T-helper 17 cell (primary cell): ENCODE data around the gene ATAD2B. TPM values are rescaled to one million over a fixed set of nuclear protein-coding genes. Genes with fewer than 3 reads are reported as not detected.
A peak's percentile ranks its signal among the peaks of the same experiment; 100 is the strongest.

ENCODE experiments used
- ATAC-seq: fragments of 150-1000 bp; cut with Tn5 transposase; 2 replicates; pipeline ENCODE4 v1.10.0; 2021; ENCODE audit warnings: mild to moderate bottlenecking, moderate library complexity
- DNase-seq, 3 donors: peaks; one replicate each; pipeline versions ENCODE4 v3.0.0 to v3.0.0-alpha.2; 2020 to 2021
- H3K9me3 ChIP-seq: one replicate; pipeline ENCODE4 v1.7.0; 2013; ENCODE audit warnings: low read length, mild to moderate bottlenecking; ENCODE audit not compliant: control insufficient read depth, poor library complexity, severe bottlenecking
- H3K27ac Mint-ChIP-seq: one replicate; pipeline ENCODE4 v1.8.0; 2022; ENCODE audit warnings: mild to moderate bottlenecking, moderate library complexity, mixed read lengths
- H3K27me3 Mint-ChIP-seq: one replicate; pipeline ENCODE4 v1.8.0; 2022; ENCODE audit warnings: mixed read lengths
- H3K36me3 Mint-ChIP-seq: one replicate; pipeline ENCODE4 v1.8.0; 2022; ENCODE audit warnings: low read depth, mixed read lengths
- H3K4me1 Mint-ChIP-seq: one replicate; pipeline ENCODE4 v1.8.0; 2022; ENCODE audit warnings: mild to moderate bottlenecking, mixed read lengths
- H3K4me3 Mint-ChIP-seq: one replicate; pipeline ENCODE4 v1.8.0; 2022; ENCODE audit warnings: mild to moderate bottlenecking, moderate library complexity, mixed read lengths
- total RNA-seq, 4 donors: library from RNA in 2 of 4; stranded (reverse) in 2 of 4; gene quantifications; one replicate each; pipeline ENCODE4 v1.2.3 and lab custom pipeline; 2022 to 2026

Gene ATAD2B
- total RNA-seq, 2 donors from 2014 or later: 48.3 to 52.3 TPM

DNA sequence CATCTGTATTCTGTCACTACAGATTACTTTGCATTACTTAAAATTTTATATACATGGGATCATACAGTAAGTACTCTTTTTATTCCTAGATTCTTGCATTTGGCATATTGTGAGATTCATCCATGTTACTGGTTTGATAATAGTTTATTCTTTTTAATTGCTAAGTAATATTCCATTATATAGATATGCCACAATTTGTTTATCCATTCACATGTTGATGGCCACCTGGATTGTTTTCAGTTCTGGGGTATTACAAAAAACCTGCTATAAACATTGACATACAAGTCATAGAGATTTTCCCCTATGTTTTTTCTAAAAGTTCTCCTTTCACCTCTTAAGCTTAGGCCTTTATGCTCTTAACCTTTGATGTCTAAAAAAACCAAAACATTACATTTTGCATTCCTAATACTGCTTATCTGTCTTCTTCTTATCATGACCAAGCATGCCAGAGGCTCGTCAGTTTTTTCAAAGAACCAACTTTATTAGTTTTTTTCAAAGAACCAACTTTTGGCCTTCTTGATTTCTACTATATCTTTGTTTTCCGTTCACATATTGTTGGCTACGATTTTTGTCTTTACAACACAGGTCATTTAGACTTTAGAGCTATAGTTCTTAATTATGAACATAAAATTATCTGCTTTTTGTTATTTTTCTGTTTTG, 86.9 kb downstream of the ATAD2B start:
- no peak for ATAC-seq
- Mint-ChIP-seq H3K27ac (no peak overlapping the region), H3K36me3 (peaks cover 9% of the 10 kb centered on the region)

DNA sequence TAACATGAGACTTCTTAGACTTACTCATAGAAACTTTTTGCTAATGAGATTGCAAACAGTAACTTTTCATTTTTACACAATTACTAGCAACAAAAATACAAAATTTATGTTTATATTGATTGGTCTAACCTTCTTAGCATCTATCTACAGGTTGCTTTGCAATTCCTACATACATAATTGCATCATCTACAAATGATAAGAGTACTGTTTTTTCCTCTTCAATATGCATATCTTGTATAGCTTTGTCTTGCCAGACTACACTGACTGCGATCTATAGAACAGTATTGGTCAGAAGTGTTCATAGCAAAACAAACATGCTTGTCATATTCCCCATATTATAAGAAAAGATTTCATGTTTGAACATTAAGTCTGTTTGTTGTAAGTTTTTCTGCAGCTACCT, 87.9 kb downstream of the ATAD2B start:
- H3K4me3 Mint-ChIP-seq: no peak overlapping the region
- DNase-seq (no peak), ATAC-seq (no peak)
- peaks cover 6% of the 10 kb centered on the region for H3K4me1 Mint-ChIP-seq
- H3K27ac Mint-ChIP-seq: no peak overlapping the region
- H3K9me3 ChIP-seq: no peaks in the 10 kb centered on the region
- H3K27me3 Mint-ChIP-seq: no peaks in the 10 kb centered on the region
- peaks cover 6% of the 10 kb centered on the region for H3K36me3 Mint-ChIP-seq

More for the DNA sequence above, 86.9 kb downstream of the ATAD2B start:
- no peak overlapping the region for H3K4me3 Mint-ChIP-seq
- peaks cover 6% of the 10 kb centered on the region for H3K4me1 Mint-ChIP-seq
- H3K27me3 Mint-ChIP-seq: no peaks in the 10 kb centered on the region
- H3K9me3 ChIP-seq: no peaks in the 10 kb centered on the region
- DNase-seq: no peak

DNA sequence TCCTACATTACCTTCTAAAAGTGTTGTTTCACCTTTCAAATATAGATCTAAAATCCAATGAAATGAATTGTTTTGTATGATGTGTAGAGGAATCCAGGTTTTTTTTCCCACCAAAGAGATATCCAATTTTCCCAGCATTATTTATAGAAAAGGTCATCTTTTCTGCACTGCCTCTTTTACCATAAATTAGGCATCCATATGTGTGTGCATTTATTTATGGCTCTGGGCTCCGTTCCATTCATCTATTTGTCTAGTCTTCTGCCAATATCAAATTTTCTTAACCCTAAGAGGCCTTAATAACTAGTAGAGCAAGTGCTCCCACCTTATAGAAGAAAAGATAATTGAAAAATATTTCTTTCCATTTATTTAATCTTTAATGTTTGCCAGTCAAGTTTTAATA, 88.3 kb downstream of the ATAD2B start:
- Mint-ChIP-seq H3K4me3 (no peak overlapping the region), H3K27ac (no peak overlapping the region), H3K36me3 (peaks cover 5% of the 10 kb centered on the region), H3K27me3 (no peaks in the 10 kb centered on the region), H3K4me1 (peaks cover 6% of the 10 kb centered on the region)
- no peaks in the 10 kb centered on the region for H3K9me3 ChIP-seq
- DNase-seq (no peak), ATAC-seq (no peak)

DNA sequence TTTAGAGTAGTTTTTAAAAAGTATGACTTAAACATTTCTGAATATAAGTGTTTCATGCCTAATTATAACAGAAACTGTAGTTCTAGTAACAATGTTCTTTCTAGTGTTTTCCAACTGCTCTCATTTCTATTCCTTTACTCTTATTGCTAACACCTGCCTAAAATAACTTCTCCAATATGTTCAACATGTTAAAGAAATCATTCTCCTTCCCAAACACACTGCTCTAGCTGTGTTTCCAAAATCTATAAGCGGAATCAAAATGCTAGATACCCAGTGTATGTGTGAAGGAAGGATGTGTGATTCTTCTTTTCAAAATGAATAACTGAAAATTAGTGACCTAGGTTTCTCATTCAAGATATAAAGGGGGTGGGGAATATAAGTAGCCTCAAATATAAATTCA, 89.1 kb downstream of the ATAD2B start:
- Mint-ChIP-seq H3K4me3 (no peak overlapping the region), H3K36me3 (peaks cover 3% of the 10 kb centered on the region), H3K27ac (no peak overlapping the region), H3K27me3 (no peaks in the 10 kb centered on the region), H3K4me1 (peaks cover 3% of the 10 kb centered on the region)
- ATAC-seq (no peak), DNase-seq (no peak)
- H3K9me3 ChIP-seq: no peaks in the 10 kb centered on the region

DNA sequence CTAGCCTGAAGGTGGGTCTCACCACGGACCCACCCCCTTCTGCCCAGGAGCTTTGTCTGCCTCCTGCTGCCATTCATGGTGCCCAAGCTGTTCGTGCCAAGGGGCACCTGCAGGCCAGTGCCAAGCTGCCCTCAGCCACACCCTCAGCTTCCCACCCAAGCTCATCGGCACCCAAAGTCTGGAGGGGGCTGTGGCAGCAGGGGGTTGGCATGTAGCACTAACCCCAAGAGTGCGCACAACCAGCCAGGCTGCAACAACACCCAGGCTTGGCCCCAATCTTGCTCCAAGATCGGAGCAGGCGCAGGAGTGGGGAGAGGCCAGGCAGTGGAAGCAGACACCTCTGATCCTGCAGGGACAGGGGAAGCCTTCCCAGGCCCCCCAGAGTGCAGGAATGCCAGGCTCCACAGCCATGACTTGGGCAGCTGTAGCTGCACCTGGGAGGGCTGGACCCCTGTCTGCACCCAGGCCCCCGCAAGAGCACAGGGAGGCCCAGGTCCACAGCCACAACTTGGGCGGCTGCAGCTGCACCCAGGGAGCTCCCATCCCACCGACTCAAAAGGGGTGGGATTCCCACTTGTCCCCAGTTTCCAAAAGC, 89.9 kb downstream of the ATAD2B start:
- Mint-ChIP-seq H3K27me3 (no peaks in the 10 kb centered on the region), H3K36me3 (peaks cover 3% of the 10 kb centered on the region), H3K4me3 (no peak overlapping the region), H3K27ac (no peak overlapping the region), H3K4me1 (peaks cover 3% of the 10 kb centered on the region)
- ATAC-seq: no peak
- no peaks in the 10 kb centered on the region for H3K9me3 ChIP-seq
- DNase-seq: no peak

DNA sequence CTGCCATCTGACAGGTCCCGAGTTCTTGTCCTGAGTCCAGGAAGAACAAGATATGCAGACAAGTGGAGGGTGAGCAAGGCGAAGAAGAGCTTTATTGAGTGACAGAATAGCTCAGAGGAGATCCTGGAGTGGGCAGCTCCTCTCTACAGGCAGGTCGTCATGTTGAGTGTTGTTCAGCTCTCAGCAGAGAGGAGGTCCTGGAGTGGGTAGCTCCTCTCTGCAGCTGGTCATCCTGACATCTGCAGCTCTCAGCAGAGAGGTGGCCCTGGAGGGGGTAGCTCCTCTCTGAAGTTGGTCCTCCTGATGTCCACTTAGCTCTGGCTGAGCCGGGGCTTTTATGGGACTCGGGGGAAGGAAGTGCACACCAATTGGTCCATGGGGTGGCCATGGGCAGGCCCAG, 90.4 kb downstream of the ATAD2B start:
- ATAC-seq (no peak), DNase-seq (no peak)
- no peaks in the 10 kb centered on the region for H3K27me3 Mint-ChIP-seq
- peaks cover 6% of the 10 kb centered on the region for H3K36me3 Mint-ChIP-seq
- H3K27ac Mint-ChIP-seq: no peak overlapping the region
- peaks cover 9% of the 10 kb centered on the region for H3K4me1 Mint-ChIP-seq
- no peaks in the 10 kb centered on the region for H3K9me3 ChIP-seq
- no peak overlapping the region for H3K4me3 Mint-ChIP-seq

DNA sequence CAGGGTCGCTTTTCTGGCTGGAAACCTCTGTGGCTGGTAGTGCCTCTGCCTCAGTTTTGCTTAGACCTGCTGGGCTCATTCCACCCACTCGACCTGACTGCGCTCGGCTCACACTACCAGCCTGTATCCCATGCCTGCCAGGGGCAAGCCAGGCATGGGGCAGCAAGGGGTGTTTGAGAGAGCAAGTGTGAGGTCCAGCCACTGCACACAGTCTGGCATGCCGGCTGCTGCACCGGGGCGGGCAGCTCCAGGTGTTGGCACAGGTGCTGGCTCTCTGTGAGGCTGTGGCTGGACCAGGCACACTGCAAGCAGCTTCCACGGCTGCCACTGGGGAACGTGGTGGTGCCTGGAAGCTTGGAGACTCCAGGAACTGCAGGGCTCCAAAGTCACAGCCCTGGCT, 90.9 kb downstream of the ATAD2B start:
- DNase-seq: no peak
- no peaks in the 10 kb centered on the region for H3K27me3 Mint-ChIP-seq
- H3K27ac Mint-ChIP-seq: no peak overlapping the region
- H3K9me3 ChIP-seq: no peaks in the 10 kb centered on the region
- ATAC-seq: no peak
- H3K4me1 Mint-ChIP-seq: peaks cover 11% of the 10 kb centered on the region
- H3K4me3 Mint-ChIP-seq: no peak overlapping the region
- peaks cover 6% of the 10 kb centered on the region for H3K36me3 Mint-ChIP-seq

DNA sequence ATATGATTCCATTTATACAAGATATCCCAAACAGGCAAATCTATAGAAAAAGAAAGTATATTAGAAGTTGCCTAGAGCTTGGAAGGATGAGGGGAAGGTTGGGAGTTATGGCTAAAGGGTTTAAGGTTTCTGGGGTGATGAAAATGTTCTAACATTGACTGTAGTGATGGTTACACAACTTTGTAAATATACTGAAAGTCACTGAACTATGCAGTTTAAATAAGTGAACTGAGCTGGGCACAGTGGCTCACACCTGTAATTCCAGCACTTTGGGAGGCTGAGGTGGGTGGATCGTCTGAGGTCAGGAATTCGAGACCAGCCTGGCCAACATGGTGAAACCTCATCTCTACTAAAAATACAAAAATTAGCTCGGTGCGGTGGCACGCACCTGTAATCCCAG, 91.5 kb downstream of the ATAD2B start:
- Mint-ChIP-seq H3K4me1 (peaks cover 11% of the 10 kb centered on the region), H3K27me3 (no peaks in the 10 kb centered on the region), H3K27ac (no peak overlapping the region)

DNA sequence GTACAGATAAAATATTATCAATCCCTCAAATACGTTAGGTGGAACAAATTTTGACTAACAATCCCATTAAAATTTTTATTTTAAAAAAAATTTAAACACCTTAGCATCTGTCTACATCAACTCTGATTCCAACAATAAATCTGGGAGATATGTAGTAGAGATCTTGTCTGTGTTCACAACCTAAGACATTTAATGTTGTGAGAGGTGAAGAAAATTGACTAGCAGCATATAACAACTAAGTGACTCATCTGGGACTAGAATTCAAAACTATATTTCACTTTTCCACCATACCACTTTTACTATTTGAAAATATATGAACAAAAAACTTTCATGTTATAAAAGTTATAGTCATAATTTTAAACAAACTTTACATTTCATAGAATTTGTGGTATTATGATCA, 97.9 kb downstream of the ATAD2B start:
- no peak for ATAC-seq
- no peak overlapping the region for H3K4me3 Mint-ChIP-seq
- no peak for DNase-seq
- no peaks in the 10 kb centered on the region for H3K27me3 Mint-ChIP-seq
- peaks cover 4% of the 10 kb centered on the region for H3K36me3 Mint-ChIP-seq
- H3K4me1 Mint-ChIP-seq: peaks cover 9% of the 10 kb centered on the region
- H3K9me3 ChIP-seq: no peaks in the 10 kb centered on the region
- no peak overlapping the region for H3K27ac Mint-ChIP-seq

More for the DNA sequence above, 91.5 kb downstream of the ATAD2B start:
- H3K4me3 Mint-ChIP-seq: no peak overlapping the region
- no peak for DNase-seq
- ATAC-seq: no peak
- peaks cover 6% of the 10 kb centered on the region for H3K36me3 Mint-ChIP-seq
- H3K9me3 ChIP-seq: no peaks in the 10 kb centered on the region

DNA sequence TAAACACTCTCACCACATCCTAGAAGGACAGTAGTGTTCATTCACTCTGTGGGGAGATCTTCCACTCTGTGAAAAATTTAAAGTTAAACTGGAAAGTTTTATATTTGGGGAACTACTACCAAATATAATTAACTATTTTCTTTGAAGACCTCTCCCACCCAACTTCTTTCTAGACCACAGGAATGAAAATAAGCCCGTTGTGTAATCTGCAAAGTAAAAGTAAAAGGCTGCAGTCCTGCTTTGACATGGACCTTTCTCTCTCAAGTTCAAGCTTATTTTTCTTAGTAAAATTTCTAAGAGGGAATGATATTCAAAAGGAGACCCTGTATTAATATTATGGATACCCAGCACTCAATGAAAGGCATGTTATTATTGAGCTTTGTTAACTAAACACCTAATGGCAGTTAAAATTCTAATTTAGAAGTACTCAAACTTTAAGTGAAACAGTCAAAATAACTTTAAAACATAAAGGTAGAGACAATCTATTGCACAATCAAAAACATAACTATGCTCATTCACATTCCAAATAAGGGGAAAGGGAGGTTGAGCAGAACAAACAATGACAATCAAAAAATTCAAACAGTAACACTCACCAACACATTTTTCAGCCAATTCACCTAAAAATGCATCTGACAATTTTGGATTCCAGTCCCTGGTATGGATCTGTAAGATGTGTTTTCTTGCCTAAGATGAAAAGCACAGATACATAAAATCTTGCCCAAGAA, 98.5 kb downstream of the ATAD2B start:
- DNase-seq: no peak
- ATAC-seq: no peak
- Mint-ChIP-seq H3K4me1 (peaks cover 9% of the 10 kb centered on the region), H3K27ac (peak overlapping the region; percentile 69), H3K36me3 (peaks cover 4% of the 10 kb centered on the region), H3K27me3 (no peaks in the 10 kb centered on the region), H3K4me3 (no peak overlapping the region)
- no peaks in the 10 kb centered on the region for H3K9me3 ChIP-seq

DNA sequence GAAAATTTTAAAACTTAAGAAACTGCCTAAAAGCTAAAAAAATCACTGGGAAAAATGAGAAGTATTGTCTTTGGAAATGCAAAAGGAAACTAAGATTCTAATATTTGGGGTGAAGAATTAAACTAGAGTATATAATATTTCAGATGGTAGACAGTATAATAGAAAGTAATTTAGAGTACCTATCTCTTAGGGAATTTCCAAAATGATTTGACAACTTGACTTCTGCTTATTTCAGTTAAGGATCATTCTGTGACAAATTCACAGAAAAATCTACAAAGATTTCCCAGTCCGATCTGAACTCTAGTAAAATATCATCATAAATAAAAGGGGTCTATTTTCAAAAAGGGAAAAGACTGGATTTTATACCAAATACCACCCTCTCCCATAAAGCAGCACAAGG, 99.6 kb downstream of the ATAD2B start:
- DNase-seq (no peak), ATAC-seq (no peak)
- peaks cover 9% of the 10 kb centered on the region for H3K4me1 Mint-ChIP-seq
- no peaks in the 10 kb centered on the region for H3K9me3 ChIP-seq
- no peaks in the 10 kb centered on the region for H3K27me3 Mint-ChIP-seq
- H3K36me3 Mint-ChIP-seq: peaks cover 4% of the 10 kb centered on the region
- no peak overlapping the region for H3K4me3 Mint-ChIP-seq
- peak overlapping the region; percentile 69 for H3K27ac Mint-ChIP-seq

DNA sequence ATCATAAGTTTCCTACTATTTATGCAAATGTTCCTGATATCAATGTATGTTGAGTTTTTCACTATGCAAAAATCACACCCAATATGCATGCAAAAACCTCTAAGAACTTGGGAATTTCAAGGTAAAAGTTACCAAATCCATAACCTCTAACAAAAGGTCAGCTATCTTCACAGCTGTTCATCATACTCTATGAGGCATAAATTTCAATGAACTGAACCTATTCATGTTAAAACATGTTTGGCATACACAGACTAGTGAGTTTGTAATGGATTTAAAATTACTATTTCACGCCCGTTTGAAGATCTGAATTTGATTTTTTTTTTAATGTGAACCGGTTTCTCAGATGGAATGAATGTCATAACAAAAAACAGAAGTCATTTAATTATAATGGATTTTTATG, 100.2 kb downstream of the ATAD2B start:
- Mint-ChIP-seq H3K36me3 (peaks cover 2% of the 10 kb centered on the region), H3K27me3 (no peaks in the 10 kb centered on the region), H3K4me1 (peaks cover 6% of the 10 kb centered on the region), H3K27ac (no peak overlapping the region), H3K4me3 (no peak overlapping the region)
- ATAC-seq (no peak), DNase-seq (no peak)
- H3K9me3 ChIP-seq: no peaks in the 10 kb centered on the region

DNA sequence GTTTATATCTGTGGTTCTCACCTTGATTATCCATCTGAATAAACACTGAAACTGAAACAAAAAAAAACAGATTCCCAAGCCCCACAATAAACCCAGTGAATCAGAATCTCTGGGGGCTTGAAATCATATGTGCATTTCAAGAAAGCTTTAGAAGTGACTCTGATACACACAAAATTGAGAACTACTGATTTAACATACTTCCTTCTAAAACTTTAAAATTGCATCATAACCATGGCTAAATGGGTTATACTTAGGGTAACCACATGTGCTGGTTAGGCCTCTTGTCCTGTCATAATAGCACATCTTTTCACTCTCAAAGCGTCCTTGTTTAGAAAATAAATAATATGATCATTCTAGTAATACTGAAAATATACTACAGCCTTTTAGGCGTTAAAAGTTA, 100.9 kb downstream of the ATAD2B start:
- DNase-seq (no peak), ATAC-seq (no peak)
- no peaks in the 10 kb centered on the region for H3K27me3 Mint-ChIP-seq
- no peak overlapping the region for H3K4me3 Mint-ChIP-seq
- H3K27ac Mint-ChIP-seq: no peak overlapping the region
- no peaks in the 10 kb centered on the region for H3K36me3 Mint-ChIP-seq
- H3K9me3 ChIP-seq: no peaks in the 10 kb centered on the region
- peaks cover 2% of the 10 kb centered on the region for H3K4me1 Mint-ChIP-seq
